Mesothelial cell of epicardium (in vitro differentiated cells): ENCODE measurements around the gene CD5L. TPM values are rescaled to one million over a fixed set of nuclear protein-coding genes. Genes with fewer than 3 reads are reported as not detected.

Experiments used
- DNase-seq, 2 experiments: peaks; one replicate each; pipeline ENCODE4 v3.0.0; 2021; ENCODE audit warnings: low spot score in 2 of 2; ENCODE audit not compliant: unreplicated experiment in 2 of 2
- H3K27ac Mint-ChIP-seq: 2 replicates; pipeline ENCODE4 v1.8.0; 2021; ENCODE audit warnings: mixed read lengths
- H3K27me3 Mint-ChIP-seq: 2 replicates; pipeline ENCODE4 v1.8.0; 2021; ENCODE audit warnings: low read depth, mixed read lengths
- H3K36me3 Mint-ChIP-seq: 2 replicates; pipeline ENCODE4 v1.8.0; 2021; ENCODE audit warnings: mixed read lengths
- H3K4me1 Mint-ChIP-seq: 2 replicates; pipeline ENCODE4 v1.8.0; 2021; ENCODE audit warnings: mixed read lengths
- H3K4me3 Mint-ChIP-seq: 2 replicates; pipeline ENCODE4 v1.8.0; 2021; ENCODE audit warnings: mild to moderate bottlenecking, moderate library complexity, mixed read lengths
- H3K9me3 Mint-ChIP-seq: 2 replicates; pipeline ENCODE4 v1.8.0; 2021; ENCODE audit warnings: mixed read lengths
- CTCF ChIP-seq: fragments of 200-600 bp; sonication (generic); IDR thresholded peaks from one replicate; pipeline ENCODE4 v1.5.0; 2021; ENCODE audit warnings: antibody characterized with exemption; ENCODE audit not compliant: unreplicated experiment
- total RNA-seq: library from RNA; stranded (reverse); gene quantifications from 3 replicates; pipeline ENCODE4 v1.2.1, GENCODE V29; 2021

The CD5L gene
- total RNA-seq, 1 donor from 2014 or later = not detected

DNA sequence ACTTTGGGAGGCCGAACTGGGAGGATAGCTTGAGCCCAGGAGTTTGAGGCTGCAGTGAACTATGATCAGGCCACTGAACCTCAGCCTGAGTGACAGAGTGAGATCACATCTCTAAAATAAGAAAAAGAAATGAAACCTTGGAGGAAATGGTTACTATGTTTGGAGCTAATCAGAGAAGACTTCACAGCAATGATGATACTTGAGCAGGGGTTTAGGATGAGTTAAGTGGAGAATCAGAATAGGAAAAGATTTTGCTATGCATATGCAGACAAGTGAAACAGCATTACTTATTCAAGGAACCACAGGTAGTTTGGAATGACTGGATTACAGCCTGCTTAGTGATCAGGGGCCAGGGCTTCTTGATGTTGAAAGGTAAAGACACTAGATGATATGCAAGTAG lies 1.3 kb upstream of the CD5L start:
- Mint-ChIP-seq H3K27ac (no peak overlapping the region), H3K27me3 (peaks cover 17% of the 10 kb centered on the region), H3K4me1 (no peaks in the 10 kb centered on the region), H3K9me3 (no peaks in the 10 kb centered on the region), H3K36me3 (no peaks in the 10 kb centered on the region), H3K4me3 (no peak overlapping the region)
- TF ChIP-seq CTCF = no peak
- no peak for DNase-seq

- H3K4me1 Mint-ChIP-seq = no peaks in the 10 kb centered on the region
- no peaks in the 10 kb centered on the region for H3K9me3 Mint-ChIP-seq
- peaks cover 11% of the 10 kb centered on the region for H3K27me3 Mint-ChIP-seq
- no peaks in the 10 kb centered on the region for H3K36me3 Mint-ChIP-seq
- DNase-seq = no peak
- no peak for TF ChIP-seq CTCF
- no peak overlapping the region for H3K4me3 Mint-ChIP-seq
- no peak overlapping the region for H3K27ac Mint-ChIP-seq
Measured at GRCh38 chr1:157838966-157839365, 2.6 kb downstream of the CD5L start.

DNA sequence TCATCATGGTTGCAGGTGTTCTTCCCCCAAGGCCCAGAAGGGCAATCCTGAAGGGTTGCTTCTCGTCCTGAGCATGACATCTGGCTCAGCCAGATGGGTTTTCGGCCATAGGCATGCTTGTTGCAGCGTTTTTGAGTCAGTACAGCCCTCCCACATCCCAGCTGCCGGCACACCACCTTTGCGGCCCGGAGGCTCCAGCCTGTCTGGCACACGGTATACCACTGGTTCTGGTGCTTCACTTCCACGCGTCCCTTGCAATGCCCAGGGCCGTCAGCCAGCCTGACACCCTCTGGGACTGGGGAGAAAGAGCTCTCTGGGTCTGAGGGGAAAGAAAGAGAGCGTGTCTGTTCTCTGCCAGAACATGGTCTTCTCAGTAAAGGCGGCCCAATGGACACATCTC lies 7.2 kb downstream of the CD5L start:
- H3K4me3 Mint-ChIP-seq = no peak overlapping the region
- H3K27ac Mint-ChIP-seq = no peak overlapping the region
- no peaks in the 10 kb centered on the region for H3K4me1 Mint-ChIP-seq
- no peaks in the 10 kb centered on the region for H3K36me3 Mint-ChIP-seq
- peaks cover 3% of the 10 kb centered on the region for H3K27me3 Mint-ChIP-seq
- H3K9me3 Mint-ChIP-seq = no peaks in the 10 kb centered on the region
- TF ChIP-seq CTCF = no peak
- DNase-seq = no peak

DNA sequence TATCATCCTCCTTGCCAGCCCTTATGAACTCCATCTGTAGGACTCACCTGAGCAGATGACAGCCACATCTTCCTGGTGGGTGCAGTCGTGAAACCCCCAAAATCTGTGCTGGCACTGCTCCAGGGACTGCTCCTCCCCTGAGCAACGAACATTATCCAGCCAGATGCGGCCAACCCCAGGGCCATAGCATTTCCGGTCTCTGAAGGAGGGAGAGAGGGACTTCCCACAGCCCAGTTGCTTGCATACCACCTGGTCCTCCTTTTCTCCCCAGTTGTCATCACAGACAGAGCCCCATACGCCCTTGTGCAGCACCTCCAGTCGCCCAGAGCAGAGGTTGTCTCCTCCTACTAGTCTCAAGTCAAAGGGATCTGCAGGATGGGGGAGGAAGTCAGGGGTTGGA lies 8.5 kb downstream of the CD5L start:
- H3K27me3 Mint-ChIP-seq = peaks cover 10% of the 10 kb centered on the region
- no peaks in the 10 kb centered on the region for H3K4me1 Mint-ChIP-seq
- H3K4me3 Mint-ChIP-seq = no peak overlapping the region
- H3K36me3 Mint-ChIP-seq = no peaks in the 10 kb centered on the region
- no peak for TF ChIP-seq CTCF
- no peak overlapping the region for H3K27ac Mint-ChIP-seq
- H3K9me3 Mint-ChIP-seq = no peaks in the 10 kb centered on the region
- DNase-seq = no peak

DNA sequence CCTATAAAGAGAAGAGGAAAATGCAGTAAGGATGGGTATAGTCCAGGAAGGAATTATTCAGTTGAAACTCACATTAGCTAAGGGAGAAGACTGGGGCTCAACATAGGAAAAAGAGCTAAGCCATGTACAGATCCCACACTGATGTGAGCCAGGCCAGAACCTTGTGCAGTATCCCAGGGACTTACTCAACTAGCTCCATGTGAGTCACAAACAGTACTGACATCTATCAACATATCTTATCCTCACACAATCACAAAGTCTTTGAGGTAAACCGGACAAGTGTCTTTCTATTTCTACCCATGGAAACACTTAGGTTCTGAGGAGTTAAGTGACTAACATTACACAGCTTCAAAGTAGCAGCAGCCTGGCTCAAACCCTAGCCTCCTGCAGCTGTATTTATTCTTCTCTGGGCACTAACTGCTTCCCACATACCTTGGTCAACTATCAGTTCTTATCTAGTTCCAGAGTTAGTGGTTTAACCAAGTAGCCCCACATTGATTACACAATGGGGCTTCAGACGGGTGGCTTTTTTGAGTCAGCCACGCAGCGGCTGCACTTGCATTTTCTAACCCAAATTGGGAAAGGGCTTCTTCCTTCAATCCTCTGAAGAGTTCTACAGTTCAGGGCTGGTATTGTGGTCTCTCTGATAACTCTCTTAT lies 9.5 kb downstream of the CD5L start:
- no peaks in the 10 kb centered on the region for H3K4me1 Mint-ChIP-seq
- H3K27me3 Mint-ChIP-seq = peaks cover 12% of the 10 kb centered on the region
- no peaks in the 10 kb centered on the region for H3K9me3 Mint-ChIP-seq
- H3K36me3 Mint-ChIP-seq = no peaks in the 10 kb centered on the region
- TF ChIP-seq CTCF = no peak
- no peak for DNase-seq
- no peak overlapping the region for H3K4me3 Mint-ChIP-seq
- no peak overlapping the region for H3K27ac Mint-ChIP-seq

GRCh38 chr1:157830887-157831286 lies 10.7 kb downstream of the CD5L start:
- Mint-ChIP-seq H3K4me3 (no peak overlapping the region), H3K27me3 (peaks cover 12% of the 10 kb centered on the region), H3K36me3 (no peaks in the 10 kb centered on the region), H3K4me1 (no peaks in the 10 kb centered on the region), H3K27ac (no peak overlapping the region), H3K9me3 (no peaks in the 10 kb centered on the region)
- no peak for TF ChIP-seq CTCF
- DNase-seq = no peak
